ENCODE results near the gene GARNL3.

The GARNL3 gene, protein sequence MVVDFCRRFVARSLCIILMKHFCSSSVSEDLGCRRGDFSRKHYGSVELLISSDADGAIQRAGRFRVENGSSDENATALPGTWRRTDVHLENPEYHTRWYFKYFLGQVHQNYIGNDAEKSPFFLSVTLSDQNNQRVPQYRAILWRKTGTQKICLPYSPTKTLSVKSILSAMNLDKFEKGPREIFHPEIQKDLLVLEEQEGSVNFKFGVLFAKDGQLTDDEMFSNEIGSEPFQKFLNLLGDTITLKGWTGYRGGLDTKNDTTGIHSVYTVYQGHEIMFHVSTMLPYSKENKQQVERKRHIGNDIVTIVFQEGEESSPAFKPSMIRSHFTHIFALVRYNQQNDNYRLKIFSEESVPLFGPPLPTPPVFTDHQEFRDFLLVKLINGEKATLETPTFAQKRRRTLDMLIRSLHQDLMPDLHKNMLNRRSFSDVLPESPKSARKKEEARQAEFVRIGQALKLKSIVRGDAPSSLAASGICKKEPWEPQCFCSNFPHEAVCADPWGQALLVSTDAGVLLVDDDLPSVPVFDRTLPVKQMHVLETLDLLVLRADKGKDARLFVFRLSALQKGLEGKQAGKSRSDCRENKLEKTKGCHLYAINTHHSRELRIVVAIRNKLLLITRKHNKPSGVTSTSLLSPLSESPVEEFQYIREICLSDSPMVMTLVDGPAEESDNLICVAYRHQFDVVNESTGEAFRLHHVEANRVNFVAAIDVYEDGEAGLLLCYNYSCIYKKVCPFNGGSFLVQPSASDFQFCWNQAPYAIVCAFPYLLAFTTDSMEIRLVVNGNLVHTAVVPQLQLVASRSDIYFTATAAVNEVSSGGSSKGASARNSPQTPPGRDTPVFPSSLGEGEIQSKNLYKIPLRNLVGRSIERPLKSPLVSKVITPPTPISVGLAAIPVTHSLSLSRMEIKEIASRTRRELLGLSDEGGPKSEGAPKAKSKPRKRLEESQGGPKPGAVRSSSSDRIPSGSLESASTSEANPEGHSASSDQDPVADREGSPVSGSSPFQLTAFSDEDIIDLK

GRCh38 chr9:127264462-127265219 is at the start of gene GARNL3:
Gene GARNL3, plus strand, starts transcription at chr9:127264774. Its CDS starts 104 bp downstream, at chr9:127264878.
- TF ChIP-seq, protein P1, sequence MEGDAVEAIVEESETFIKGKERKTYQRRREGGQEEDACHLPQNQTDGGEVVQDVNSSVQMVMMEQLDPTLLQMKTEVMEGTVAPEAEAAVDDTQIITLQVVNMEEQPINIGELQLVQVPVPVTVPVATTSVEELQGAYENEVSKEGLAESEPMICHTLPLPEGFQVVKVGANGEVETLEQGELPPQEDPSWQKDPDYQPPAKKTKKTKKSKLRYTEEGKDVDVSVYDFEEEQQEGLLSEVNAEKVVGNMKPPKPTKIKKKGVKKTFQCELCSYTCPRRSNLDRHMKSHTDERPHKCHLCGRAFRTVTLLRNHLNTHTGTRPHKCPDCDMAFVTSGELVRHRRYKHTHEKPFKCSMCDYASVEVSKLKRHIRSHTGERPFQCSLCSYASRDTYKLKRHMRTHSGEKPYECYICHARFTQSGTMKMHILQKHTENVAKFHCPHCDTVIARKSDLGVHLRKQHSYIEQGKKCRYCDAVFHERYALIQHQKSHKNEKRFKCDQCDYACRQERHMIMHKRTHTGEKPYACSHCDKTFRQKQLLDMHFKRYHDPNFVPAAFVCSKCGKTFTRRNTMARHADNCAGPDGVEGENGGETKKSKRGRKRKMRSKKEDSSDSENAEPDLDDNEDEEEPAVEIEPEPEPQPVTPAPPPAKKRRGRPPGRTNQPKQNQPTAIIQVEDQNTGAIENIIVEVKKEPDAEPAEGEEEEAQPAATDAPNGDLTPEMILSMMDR (conservative IDR thresholded peaks at IDR 0.05; ENCODE audit: low read length) = no peak
- H3K4me3 ChIP-seq (ENCODE audit: low read length) = no peak within 1 kb of the TSS
- no peak for DNase-seq (ENCODE audit: low read depth)

- no peak for DNase-seq (ENCODE audit: low read depth)
- TF ChIP-seq, protein P1 (conservative IDR thresholded peaks at IDR 0.05; ENCODE audit: low read length) = no peak
- H3K4me3 ChIP-seq (ENCODE audit: low read length) = no peak overlapping the region
These were observed 49.0 kb upstream of the GARNL3 start for GRCh38 chr9:127215268-127216209.

GRCh38 chr9:127216210-127216887 is 48.2 kb upstream of the GARNL3 start:
- H3K4me3 ChIP-seq (ENCODE audit: low read length) = no peak overlapping the region
- no peak for DNase-seq (ENCODE audit: low read depth)
- TF ChIP-seq, protein P1 (conservative IDR thresholded peaks at IDR 0.05; ENCODE audit: low read length) = no peak

GRCh38 chr9:127216888-127217217 is 47.7 kb upstream of the GARNL3 start:
- H3K4me3 ChIP-seq (ENCODE audit: low read length) = no peak overlapping the region
- TF ChIP-seq, protein P1 (conservative IDR thresholded peaks at IDR 0.05; ENCODE audit: low read length) = no peak
- DNase-seq (ENCODE audit: low read depth) = no peak

DNA sequence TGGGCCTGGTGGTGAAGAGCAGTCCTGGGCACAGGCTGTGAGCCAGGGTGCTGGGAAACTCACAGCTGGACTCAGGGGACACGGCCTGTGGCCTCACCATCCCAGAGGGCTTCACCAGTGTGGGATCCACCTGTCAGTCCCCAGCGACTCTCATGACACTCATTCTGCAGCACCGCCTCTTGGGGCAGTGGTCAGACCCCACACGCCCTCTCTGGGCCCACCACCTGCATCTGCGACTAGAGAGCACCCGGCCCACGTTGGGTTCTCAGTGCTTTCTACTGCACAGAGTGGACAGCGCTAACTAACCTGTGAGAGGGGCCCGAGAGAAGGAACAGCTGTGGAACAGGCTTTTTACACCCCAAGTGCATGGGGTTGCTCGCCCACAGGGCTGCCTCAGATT is 45.8 kb upstream of the GARNL3 start:
- TF ChIP-seq, protein P1 (conservative IDR thresholded peaks at IDR 0.05; ENCODE audit: low read length) = no peak
- no peak overlapping the region for H3K4me3 ChIP-seq (ENCODE audit: low read length)
- no peak for DNase-seq (ENCODE audit: low read depth)
